Mesenchymal stem cell (in vitro differentiated cells and primary cell): ENCODE results near the gene TIMP2.

Source experiments
- DNase-seq: peaks from one replicate; pipeline ENCODE4 v3.0.0-alpha.2; 2013
- H2AFZ ChIP-seq: one replicate; pipeline ENCODE4 v1.6.1; 2013; ENCODE audit warnings: low read depth, mild to moderate bottlenecking, control low read depth, inconsistent platforms, low read length, moderate library complexity
- H2AK5ac ChIP-seq: 2 replicates; pipeline ENCODE4 v1.6.1; 2013; ENCODE audit warnings: low read length, moderate library complexity, mild to moderate bottlenecking, inconsistent platforms; ENCODE audit not compliant: severe bottlenecking
- H2BK120ac ChIP-seq: one replicate; pipeline ENCODE4 v1.6.1; 2013; ENCODE audit warnings: low read depth, mild to moderate bottlenecking, inconsistent platforms, low read length, moderate library complexity
- H2BK12ac ChIP-seq, 2 experiments: one replicate each; pipeline ENCODE4 v1.6.1; 2013; ENCODE audit warnings: inconsistent platforms in 2 of 2, low read length in 2 of 2, mild to moderate bottlenecking in 2 of 2, moderate library complexity in 2 of 2, control low read depth in 1 of 2
- H2BK15ac ChIP-seq: one replicate; pipeline ENCODE4 v1.6.1; 2013; ENCODE audit warnings: mild to moderate bottlenecking, low read depth, inconsistent platforms; ENCODE audit not compliant: poor library complexity, severe bottlenecking
- H2BK5ac ChIP-seq: 2 replicates; pipeline ENCODE4 v1.6.1; 2013; ENCODE audit warnings: low read depth, mild to moderate bottlenecking, low read length, control low read depth, inconsistent platforms; ENCODE audit not compliant: poor library complexity, severe bottlenecking
- H3K14ac ChIP-seq, 2 experiments: one replicate each; pipeline ENCODE4 v1.6.1; 2013; ENCODE audit warnings: inconsistent platforms in 2 of 2, low read length in 2 of 2, control low read depth in 1 of 2, mild to moderate bottlenecking in 1 of 2, moderate library complexity in 1 of 2
- H3K18ac ChIP-seq, 2 experiments: one replicate each; pipeline ENCODE4 v1.6.1; 2013; ENCODE audit warnings: inconsistent platforms in 2 of 2, low read length in 2 of 2, control low read depth in 1 of 2, low read depth in 1 of 2, mild to moderate bottlenecking in 1 of 2
- H3K23ac ChIP-seq, 2 experiments: one replicate each; pipeline ENCODE4 v1.6.1; 2013; ENCODE audit warnings: inconsistent platforms in 2 of 2, low read length in 2 of 2, mild to moderate bottlenecking in 2 of 2, moderate library complexity in 2 of 2, control low read depth in 1 of 2
- H3K27ac ChIP-seq: 2 replicates; pipeline ENCODE4 v1.5.1; 2013; ENCODE audit warnings: mild to moderate bottlenecking, moderate library complexity, low read length, control low read depth, inconsistent platforms; ENCODE audit not compliant: poor library complexity, severe bottlenecking
- H3K27me3 ChIP-seq, 2 experiments: 2 replicates each; pipeline versions ENCODE4 v1.6.1 to v1.7.0; 2013; ENCODE audit warnings: low read length in 2 of 2, mild to moderate bottlenecking in 2 of 2, moderate library complexity in 2 of 2, control low read depth in 1 of 2, inconsistent platforms in 1 of 2; ENCODE audit not compliant: control insufficient read depth in 1 of 2, insufficient read depth in 1 of 2
- H3K36me3 ChIP-seq, 2 experiments: 2 replicates each; pipeline versions ENCODE4 v1.6.1 to v1.7.0; 2013; ENCODE audit warnings: low read length in 2 of 2, control low read depth in 1 of 2, inconsistent platforms in 1 of 2, low read depth in 1 of 2, mild to moderate bottlenecking in 1 of 2; ENCODE audit not compliant: insufficient read depth in 2 of 2, control insufficient read depth in 1 of 2
- H3K4ac ChIP-seq, 2 experiments: one replicate each; pipeline ENCODE4 v1.6.1; 2013; ENCODE audit warnings: inconsistent platforms in 2 of 2, low read length in 2 of 2, mild to moderate bottlenecking in 2 of 2, moderate library complexity in 2 of 2, control low read depth in 1 of 2, low read depth in 1 of 2
- H3K4me1 ChIP-seq: 2 replicates; pipeline ENCODE4 v1.6.1; 2013; ENCODE audit warnings: low read depth, low read length, control low read depth; ENCODE audit not compliant: control insufficient read depth, insufficient read depth
- H3K4me2 ChIP-seq: 2 replicates; pipeline ENCODE4 v1.6.1; 2013; ENCODE audit warnings: low read length, mild to moderate bottlenecking, inconsistent platforms; ENCODE audit not compliant: poor library complexity, severe bottlenecking
- H3K4me3 ChIP-seq, 2 experiments: 2 replicates each; pipeline versions ENCODE4 v1.5.1 to v1.7.0; 2013; ENCODE audit warnings: low read length in 2 of 2, mild to moderate bottlenecking in 2 of 2, control low read depth in 1 of 2, low read depth in 1 of 2; ENCODE audit not compliant: insufficient read depth in 1 of 2
- H3K79me1 ChIP-seq: replicated peaks from 2 replicates; pipeline ENCODE4 v1.6.1; 2013; ENCODE audit warnings: mild to moderate bottlenecking, control low read depth, low read length, inconsistent platforms; ENCODE audit not compliant: poor library complexity, severe bottlenecking
- H3K9ac ChIP-seq: 2 replicates; pipeline ENCODE4 v1.7.0; 2013; ENCODE audit warnings: mild to moderate bottlenecking, low read length, moderate library complexity
- H3K9me3 ChIP-seq: 2 replicates; pipeline ENCODE4 v1.7.0; 2013; ENCODE audit warnings: mild to moderate bottlenecking, low read length; ENCODE audit not compliant: control insufficient read depth
- H4K8ac ChIP-seq: one replicate; pipeline ENCODE4 v1.6.1; 2013; ENCODE audit warnings: inconsistent platforms, mild to moderate bottlenecking, low read length, moderate library complexity
- H4K91ac ChIP-seq: one replicate; pipeline ENCODE4 v1.6.1; 2013; ENCODE audit warnings: mild to moderate bottlenecking, low read length, inconsistent platforms
- WGBS: methylation state at CpG from one replicate; pipeline ENCODE4 v1.1.7; 2013; ENCODE audit warnings: mixed read lengths; 5-methylcytosine and 5-hydroxymethylcytosine counted together

Gene TIMP2

DNA sequence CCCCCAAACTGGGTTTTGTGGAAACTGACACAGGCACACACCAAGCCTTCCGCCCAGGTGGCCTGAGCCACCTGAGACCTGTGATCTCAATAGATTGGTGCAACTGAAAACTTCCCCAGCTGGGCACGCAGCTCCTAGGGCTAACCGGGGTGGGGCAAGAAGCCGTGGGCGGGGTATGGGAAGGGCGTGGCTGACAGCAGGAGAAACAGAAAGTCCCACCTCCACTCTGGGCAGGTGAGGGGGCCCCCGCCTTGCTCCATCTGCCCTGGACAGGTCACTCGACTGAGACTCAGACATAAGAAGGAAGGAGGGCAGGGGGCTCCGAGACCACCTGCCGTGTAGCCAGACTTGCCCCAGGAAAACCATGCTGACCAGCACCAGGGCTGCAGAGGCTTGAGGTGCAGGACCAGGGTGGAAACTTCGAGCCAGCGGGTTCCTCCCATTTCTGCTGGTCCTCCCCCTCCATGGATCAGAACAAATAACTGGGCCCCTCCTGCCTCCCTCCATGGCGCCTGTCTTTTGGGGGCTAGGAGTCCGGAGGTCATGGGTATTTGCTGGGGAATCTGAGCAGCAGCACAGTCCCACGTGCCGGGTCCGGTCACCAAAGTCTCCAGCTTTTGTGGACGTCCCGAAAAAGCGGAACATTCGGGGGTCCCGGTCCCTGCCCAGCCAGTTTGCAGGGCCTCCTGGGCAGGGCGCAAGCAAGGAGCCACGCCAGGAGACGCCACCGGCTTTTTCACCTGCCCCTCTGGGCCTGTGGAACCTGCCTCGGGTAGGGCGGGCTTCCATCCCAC lies 1.3 kb downstream of the TIMP2 start:
- Histone ChIP-seq H2BK5ac (no peak overlapping the region), H2AFZ (no peak overlapping the region), H3K36me3 (peaks cover 7 to 18% of the 10 kb centered on the region in 2 experiments), H2AK5ac (no peak overlapping the region), H3K4me3 (peak overlapping the region; percentile 77 to 98), H3K18ac (peak overlapping the region in 1 of 2 experiments; percentile 86), H3K4ac (peak overlapping the region in 1 of 2 experiments; percentile 47), H3K4me1 (peaks cover 46% of the 10 kb centered on the region), H3K23ac (peak overlapping the region in 1 of 2 experiments; percentile 32), H3K27ac (no peak overlapping the region), H2BK15ac (no peak overlapping the region), H3K14ac (peak overlapping the region in 1 of 2 experiments; percentile 19), H2BK120ac (peak overlapping the region; percentile 76), H3K9ac (peak overlapping the region; percentile 95), H3K9me3 (no peaks in the 10 kb centered on the region), H4K8ac (no peak overlapping the region), H4K91ac (no peak overlapping the region), H3K4me2 (peak overlapping the region; percentile 65), H3K79me1 (no peaks in the 10 kb centered on the region), H2BK12ac (no peak overlapping the region), H3K27me3 (no peaks in the 10 kb centered on the region)
- DNase-seq, result no peak
- WGBS, result 13% methylated on average over 28 of the region's 28 CpGs

DNA sequence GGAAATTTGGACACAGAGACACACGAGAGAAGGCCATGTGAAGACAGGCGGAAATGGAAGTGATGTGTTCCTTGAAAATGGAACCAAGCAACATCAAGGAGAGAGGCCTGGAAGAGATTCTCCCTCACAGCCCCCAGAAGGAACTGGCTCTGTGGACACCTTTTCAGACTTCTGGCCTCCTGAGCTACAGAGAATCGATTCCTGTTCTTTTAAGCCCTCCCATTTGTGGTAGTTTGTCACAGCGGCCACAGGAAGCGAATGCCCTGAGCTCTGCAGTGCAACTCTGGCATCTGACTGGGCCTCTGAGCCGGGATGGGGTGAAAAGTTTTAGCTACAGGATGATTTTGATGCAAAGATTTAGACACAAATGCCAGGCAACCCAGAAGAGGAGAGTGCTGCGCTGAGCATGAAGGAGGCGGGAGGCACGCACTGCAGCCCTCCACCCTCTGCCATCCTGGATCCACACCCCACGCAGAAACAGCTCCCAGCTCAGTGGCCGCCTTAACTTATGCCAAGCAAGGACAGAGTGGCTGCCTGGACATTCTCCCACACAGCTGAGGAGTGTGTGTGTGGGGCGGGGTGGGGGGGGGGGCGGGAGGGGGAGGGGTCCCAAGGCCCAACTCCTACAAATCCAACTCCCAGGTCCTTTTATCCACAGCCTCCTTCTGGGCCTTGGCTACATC lies 2.2 kb downstream of the TIMP2 start:
- Histone ChIP-seq H2BK5ac (no peak overlapping the region), H3K79me1 (peaks cover 2% of the 10 kb centered on the region), H3K36me3 (peaks cover 7 to 20% of the 10 kb centered on the region in 2 experiments), H3K4me2 (peak overlapping the region; percentile 65), H3K4me3 (peak overlapping the region in 1 of 2 experiments; percentile 98), H3K4me1 (peaks cover 48% of the 10 kb centered on the region), H2BK15ac (no peak overlapping the region), H2AFZ (no peak overlapping the region), H4K8ac (no peak overlapping the region), H3K9ac (peak overlapping the region; percentile 95), H3K27me3 (no peaks in the 10 kb centered on the region), H3K14ac (no peak overlapping the region), H3K4ac (no peak overlapping the region), H3K9me3 (no peaks in the 10 kb centered on the region), H3K27ac (no peak overlapping the region), H3K18ac (peak overlapping the region in 1 of 2 experiments; percentile 48), H2AK5ac (no peak overlapping the region), H2BK12ac (peak overlapping the region in 1 of 2 experiments; percentile 25), H4K91ac (no peak overlapping the region), H2BK120ac (no peak overlapping the region), H3K23ac (no peak overlapping the region)
- WGBS, result 90% methylated on average over 7 of the region's 13 CpGs
- DNase-seq, result no peak

DNA sequence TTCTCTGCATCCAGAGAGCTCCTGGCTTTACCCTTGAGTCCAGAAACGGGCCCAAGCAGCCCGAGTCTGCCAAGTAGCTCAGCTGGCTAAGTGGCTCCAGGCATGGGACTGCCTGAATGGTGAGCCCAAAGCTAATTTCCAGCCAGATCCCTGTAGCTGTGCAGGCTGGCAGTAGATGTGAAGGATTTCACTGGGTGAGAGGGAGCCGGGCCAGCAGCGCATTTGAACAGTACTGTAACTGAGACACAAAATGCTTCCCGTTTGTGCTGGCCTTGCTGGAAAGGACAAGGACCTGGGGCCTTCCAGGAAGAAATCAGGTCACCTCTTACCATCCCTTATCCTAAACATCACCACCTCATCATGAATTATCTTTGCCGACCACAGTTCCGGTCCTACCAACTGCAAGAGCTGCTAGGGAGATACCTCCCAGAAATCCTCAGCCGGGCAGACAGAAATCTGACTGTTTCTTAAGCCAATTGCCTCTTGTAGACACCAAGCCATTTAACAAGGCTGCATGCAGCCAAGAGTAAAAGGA lies 3.7 kb downstream of the TIMP2 start:
- DNase-seq, result no peak
- Histone ChIP-seq H2BK15ac (no peak overlapping the region), H3K9me3 (no peaks in the 10 kb centered on the region), H3K79me1 (peaks cover 3% of the 10 kb centered on the region), H3K18ac (no peak overlapping the region), H3K14ac (no peak overlapping the region), H3K4ac (no peak overlapping the region), H3K9ac (peak overlapping the region; percentile 95), H3K27ac (peak overlapping the region; percentile 10), H2AFZ (no peak overlapping the region), H3K4me1 (peaks cover 51% of the 10 kb centered on the region), H3K4me3 (peak overlapping the region in 1 of 2 experiments; percentile 98), H3K4me2 (no peak overlapping the region), H3K27me3 (no peaks in the 10 kb centered on the region), H2BK12ac (no peak overlapping the region), H2AK5ac (peak overlapping the region; percentile 56), H4K91ac (no peak overlapping the region), H3K23ac (peak overlapping the region in 1 of 2 experiments; percentile 29), H4K8ac (no peak overlapping the region), H2BK120ac (no peak overlapping the region), H3K36me3 (peaks cover 7 to 27% of the 10 kb centered on the region in 2 experiments), H2BK5ac (no peak overlapping the region)
- 96% methylated on average over 8 of the region's 8 CpGs for WGBS

DNA sequence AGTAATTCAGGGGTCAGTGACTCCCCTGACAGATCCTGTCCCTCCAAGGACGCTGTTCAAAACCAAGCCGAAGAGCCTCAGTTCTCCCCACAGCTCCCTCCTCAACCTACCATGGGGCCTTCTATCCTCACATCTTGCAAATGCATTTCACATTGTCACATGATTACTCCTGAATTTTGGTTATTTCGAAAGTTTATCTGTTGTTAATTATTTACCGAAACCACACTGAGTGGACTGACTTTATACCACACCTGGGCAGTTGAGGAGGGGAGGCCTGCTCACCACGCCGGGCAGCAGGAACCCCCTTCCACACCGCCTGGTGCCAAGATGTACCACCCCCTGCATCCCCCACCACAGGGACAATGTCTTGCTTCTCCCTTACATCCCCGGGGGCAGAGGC lies 4.7 kb downstream of the TIMP2 start:
- no peak overlapping the region for H2BK15ac ChIP-seq
- no peak overlapping the region for H4K91ac ChIP-seq
- no peak for DNase-seq
- H2AK5ac ChIP-seq, result peak overlapping the region; percentile 19
- H2BK120ac ChIP-seq, result no peak overlapping the region
- no peak overlapping the region for H3K14ac ChIP-seq
- peak overlapping the region; percentile 95 for H3K9ac ChIP-seq
- H3K23ac ChIP-seq, result no peak overlapping the region
- H3K79me1 ChIP-seq, result peaks cover 8% of the 10 kb centered on the region
- no peak overlapping the region for H3K18ac ChIP-seq
- H3K4ac ChIP-seq, result no peak overlapping the region
- peak overlapping the region; percentile 8 for H3K27ac ChIP-seq
- no peak overlapping the region for H4K8ac ChIP-seq
- H3K4me3 ChIP-seq, result peak overlapping the region in 1 of 2 experiments; percentile 98
- 97% methylated on average over 8 of the region's 8 CpGs for WGBS
- no peak overlapping the region for H2BK5ac ChIP-seq
- no peaks in the 10 kb centered on the region for H3K9me3 ChIP-seq
- no peak overlapping the region for H2BK12ac ChIP-seq
- no peak overlapping the region for H2AFZ ChIP-seq
- H3K4me1 ChIP-seq, result peaks cover 55% of the 10 kb centered on the region
- H3K4me2 ChIP-seq, result peak overlapping the region; percentile 13
- no peaks in the 10 kb centered on the region for H3K27me3 ChIP-seq
- peaks cover 7 to 27% of the 10 kb centered on the region in 2 experiments for H3K36me3 ChIP-seq
